Testis (tissue), 3 donors: ENCODE data around the gene SWSAP1. TPM values are rescaled to one million over a fixed set of nuclear protein-coding genes. Genes with fewer than 3 reads are reported as not detected.
"Not testable (repeated sequence)": the region's sequence is repeated elsewhere in the genome, so short reads cannot be mapped to it uniquely, and the experiment has no call there.

Source experiments
- DNase-seq: peaks from one replicate; pipeline ENCODE4 v3.0.0-alpha.2; 2019
- H3K27ac ChIP-seq, 2 donors: fragments of 200-600 bp; sonication (generic); one replicate each; pipeline ENCODE4 v1.5.1; 2019
- H3K27me3 ChIP-seq: fragments of 200-600 bp; sonication (generic); one replicate; pipeline ENCODE4 v1.5.1; 2019
- H3K36me3 ChIP-seq: fragments of 200-600 bp; sonication (generic); one replicate; pipeline ENCODE4 v1.5.1; 2017; ENCODE audit warnings: low read depth; ENCODE audit errors: missing control alignments
- H3K4me1 ChIP-seq: fragments of 200-600 bp; sonication (generic); one replicate; pipeline ENCODE4 v1.5.1; 2019
- H3K4me3 ChIP-seq, 2 donors: fragments of 200-600 bp; sonication (generic); one replicate each; pipeline ENCODE4 v1.5.1; 2017 to 2019
- H3K9me3 ChIP-seq: fragments of 200-600 bp; sonication (generic); one replicate; pipeline ENCODE4 v1.5.1; 2017
- POLR2A ChIP-seq: fragments of 450-650 bp; IDR thresholded peaks from one replicate; pipeline ENCODE4 v1.6.1; 2017; ENCODE audit warnings: antibody characterized with exemption, mild to moderate bottlenecking, moderate library complexity
- WGBS, 2 donors: methylation state at CpG; one replicate each; pipeline ENCODE4 v1.1.5; 2018; 5-methylcytosine and 5-hydroxymethylcytosine counted together
- intact Hi-C: fragments of 100-400 bp; cut with DNase I; formaldehyde crosslinking; loops from one replicate; pipeline ENCODE4 v1.15.1; 2023; ENCODE audit warnings: low total_unique reads
- polyA plus RNA-seq: library from polyadenylated mRNA; stranded (reverse); fragments of 350-450 nt; fragmentation: Illumina TruSeq; extraction: RNeasy Lipid Tissue Mini Kit (QIAGEN cat#74804); gene quantifications from one replicate; pipeline ENCODE4 v1.2.3, GENCODE V29; 2014; ENCODE audit warnings: low read depth, low replicate concordance; ENCODE audit not compliant: insufficient read depth
- total RNA-seq, 2 donors: library from RNA; depleted of rRNA; stranded (reverse); fragments of >200 nt; gene quantifications; one replicate each; pipeline ENCODE4 v1.2.3, GENCODE V29; 2016
- TF ChIP-seq, protein P1 (sequence below), 3 experiments: fragments of 450-650 bp in 2 of 3; fragments of 200-600 bp in 1 of 3; sonication (generic) in 1 of 3; IDR thresholded peaks; one replicate each; pipeline ENCODE4 v1.5.1; 2016 to 2019; ENCODE audit warnings: antibody characterized with exemption in 3 of 3, mild to moderate bottlenecking in 2 of 3, moderate library complexity in 1 of 3

SWSAP1 gene
- total and polyA plus RNA-seq, 3 donors from 2014 or later: 4.9 to 7.0 (median 6.5) TPM

DNA sequence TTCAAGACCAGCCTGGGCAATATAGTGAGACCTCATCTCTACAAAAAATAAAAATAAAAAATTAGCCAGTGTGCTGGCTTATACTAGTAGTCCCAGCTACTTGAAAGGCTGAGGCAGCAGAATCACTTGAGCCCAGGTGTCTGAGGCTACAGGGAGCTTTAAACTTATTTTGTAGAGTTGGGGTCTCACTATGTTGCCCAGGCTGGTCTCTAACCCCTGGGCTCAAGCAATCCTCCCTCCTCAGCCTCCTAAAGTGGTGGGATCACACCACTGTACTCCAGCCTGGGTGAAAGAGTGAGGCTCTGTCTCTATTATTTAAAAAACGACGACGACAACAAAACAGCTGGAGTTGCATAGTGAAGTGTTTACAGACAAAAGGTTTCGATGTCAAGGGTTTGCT lies 43.0 kb upstream of the SWSAP1 start:
- H3K27ac ChIP-seq: no peak overlapping the region
- TF ChIP-seq, protein P1, sequence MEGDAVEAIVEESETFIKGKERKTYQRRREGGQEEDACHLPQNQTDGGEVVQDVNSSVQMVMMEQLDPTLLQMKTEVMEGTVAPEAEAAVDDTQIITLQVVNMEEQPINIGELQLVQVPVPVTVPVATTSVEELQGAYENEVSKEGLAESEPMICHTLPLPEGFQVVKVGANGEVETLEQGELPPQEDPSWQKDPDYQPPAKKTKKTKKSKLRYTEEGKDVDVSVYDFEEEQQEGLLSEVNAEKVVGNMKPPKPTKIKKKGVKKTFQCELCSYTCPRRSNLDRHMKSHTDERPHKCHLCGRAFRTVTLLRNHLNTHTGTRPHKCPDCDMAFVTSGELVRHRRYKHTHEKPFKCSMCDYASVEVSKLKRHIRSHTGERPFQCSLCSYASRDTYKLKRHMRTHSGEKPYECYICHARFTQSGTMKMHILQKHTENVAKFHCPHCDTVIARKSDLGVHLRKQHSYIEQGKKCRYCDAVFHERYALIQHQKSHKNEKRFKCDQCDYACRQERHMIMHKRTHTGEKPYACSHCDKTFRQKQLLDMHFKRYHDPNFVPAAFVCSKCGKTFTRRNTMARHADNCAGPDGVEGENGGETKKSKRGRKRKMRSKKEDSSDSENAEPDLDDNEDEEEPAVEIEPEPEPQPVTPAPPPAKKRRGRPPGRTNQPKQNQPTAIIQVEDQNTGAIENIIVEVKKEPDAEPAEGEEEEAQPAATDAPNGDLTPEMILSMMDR (IDR thresholded peaks at IDR 0.05): no peak
- no peak for TF ChIP-seq POLR2A
- 68 to 81% methylated on average over 4 of the region's 4 CpGs for WGBS, 2 donors
- no peaks in the 10 kb centered on the region for H3K9me3 ChIP-seq
- no peak overlapping the region for H3K4me3 ChIP-seq
- H3K36me3 ChIP-seq: no peaks in the 10 kb centered on the region
- intact Hi-C loops: no loop called here
- no peaks in the 10 kb centered on the region for H3K4me1 ChIP-seq
- no peaks in the 10 kb centered on the region for H3K27me3 ChIP-seq
- DNase-seq: no peak

DNA sequence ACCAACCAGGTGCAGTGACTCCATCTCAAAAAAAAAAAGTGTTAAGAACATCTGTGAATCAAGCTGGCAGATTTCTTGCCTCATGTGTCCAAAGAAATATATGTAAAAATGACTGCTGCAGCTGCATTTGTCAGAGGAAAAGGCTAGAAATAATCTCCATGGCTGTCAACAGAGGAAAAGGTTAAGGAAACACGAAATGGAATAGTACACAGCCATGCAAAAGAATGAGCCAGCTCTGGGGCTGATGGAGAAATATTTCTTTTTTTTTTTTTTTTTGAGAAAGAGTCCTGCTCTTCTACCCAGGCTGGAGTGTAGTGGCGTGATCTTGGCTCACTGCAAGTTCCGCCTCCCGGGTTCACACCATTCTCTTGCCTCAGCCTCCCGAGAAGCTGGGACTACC lies 41.6 kb upstream of the SWSAP1 start:
- TF ChIP-seq, protein P1 (IDR thresholded peaks at IDR 0.05): no peak
- TF ChIP-seq POLR2A: no peak
- Histone ChIP-seq H3K9me3 (no peaks in the 10 kb centered on the region), H3K4me3 (no peak overlapping the region), H3K4me1 (no peaks in the 10 kb centered on the region), H3K27ac (no peak overlapping the region), H3K27me3 (no peaks in the 10 kb centered on the region), H3K36me3 (no peaks in the 10 kb centered on the region)
- intact Hi-C loops: no loop called here
- 88 to 94% methylated on average over 5 of the region's 5 CpGs for WGBS, 2 donors
- DNase-seq: no peak

DNA sequence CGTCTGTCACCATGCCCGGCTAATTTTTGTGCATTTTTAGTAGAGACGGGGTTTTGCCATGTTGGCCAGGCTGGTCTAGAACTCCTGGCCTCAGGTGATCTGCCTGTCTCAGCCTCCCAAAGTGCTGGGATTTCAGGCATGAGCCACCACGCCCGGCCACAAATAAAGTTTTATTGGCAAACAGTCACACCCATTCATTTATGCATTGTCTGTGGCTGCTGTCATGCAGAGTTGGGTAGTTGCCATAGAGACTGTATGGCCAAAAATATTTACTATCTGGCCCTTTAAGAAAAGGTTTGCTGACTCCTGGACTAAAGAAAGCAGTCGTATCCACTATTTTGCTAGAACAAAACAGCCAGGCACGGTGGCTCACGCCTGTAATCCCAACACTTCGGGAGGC lies 40.6 kb upstream of the SWSAP1 start:
- H3K4me3 ChIP-seq, H3K9me3 ChIP-seq, H3K4me1 ChIP-seq, H3K36me3 ChIP-seq, H3K27ac ChIP-seq, DNase-seq, intact Hi-C loops, H3K27me3 ChIP-seq: not testable (repeated sequence)
- WGBS, 2 donors: 88 to 92% methylated on average over 9 of the region's 9 CpGs

DNA sequence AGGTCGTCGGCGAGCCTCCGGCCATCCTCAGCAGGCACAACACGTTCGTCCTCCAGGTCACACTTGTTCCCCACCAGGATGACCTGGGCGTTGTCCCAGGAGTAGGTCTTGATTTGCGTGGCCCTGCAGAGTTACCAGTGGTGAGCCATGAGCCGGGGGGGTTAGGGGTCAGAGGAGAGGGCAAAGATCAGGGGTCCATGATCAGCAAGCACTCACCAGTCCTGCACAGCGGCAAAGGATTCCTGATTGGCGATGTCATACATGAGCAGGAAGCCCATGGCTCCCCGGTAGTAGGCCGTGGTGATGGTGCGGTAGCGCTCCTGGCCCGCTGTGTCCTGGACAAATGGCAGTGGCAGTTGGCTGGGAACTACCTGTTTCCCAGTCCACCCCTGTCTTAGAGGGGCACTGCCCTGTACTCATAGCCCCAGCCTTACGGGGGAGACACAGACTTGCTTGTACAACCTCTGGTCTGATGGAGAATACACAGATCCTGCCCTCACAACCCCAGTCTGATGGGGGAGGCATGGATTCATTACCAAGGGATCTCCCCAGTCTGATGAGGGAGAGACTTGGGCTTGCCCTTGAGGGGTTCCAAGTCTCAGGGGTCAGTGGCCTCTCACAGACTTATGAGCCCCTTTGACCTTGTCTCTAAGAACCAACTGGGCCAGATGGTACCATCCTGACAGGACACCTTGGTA lies 38.9 kb upstream of the SWSAP1 start:
- WGBS, 2 donors: 91 to 96% methylated on average over 8 to 17 of the region's 17 CpGs
- Histone ChIP-seq H3K36me3 (no peaks in the 10 kb centered on the region), H3K4me3 (no peak overlapping the region), H3K27me3 (no peaks in the 10 kb centered on the region), H3K9me3 (no peaks in the 10 kb centered on the region), H3K27ac (no peak overlapping the region), H3K4me1 (peaks cover 13% of the 10 kb centered on the region)
- intact Hi-C loops: no loop called here
- no peak for TF ChIP-seq POLR2A
- TF ChIP-seq, protein P1 (IDR thresholded peaks at IDR 0.05): no peak
- DNase-seq: no peak

DNA sequence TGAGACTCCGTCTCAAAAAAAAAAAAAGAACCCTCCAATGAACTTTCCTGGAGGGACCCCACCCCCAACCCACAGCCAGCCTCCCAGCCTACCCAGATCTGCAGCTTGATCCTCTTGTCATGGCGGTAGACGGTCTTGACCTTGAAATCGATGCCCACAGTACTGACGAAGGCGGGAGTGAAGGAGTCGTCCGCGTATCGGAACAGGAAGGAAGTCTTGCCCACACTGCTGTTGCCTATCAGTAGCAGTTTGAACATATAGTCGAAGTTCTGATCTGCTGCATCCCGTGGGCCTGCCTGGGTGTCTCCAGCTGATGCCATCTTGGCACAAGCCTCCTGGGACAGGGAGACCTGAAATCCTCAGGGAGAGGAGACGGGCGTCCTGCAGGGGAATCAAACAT lies 37.4 kb upstream of the SWSAP1 start:
- no peaks in the 10 kb centered on the region for H3K36me3 ChIP-seq

More for the DNA sequence above, 37.4 kb upstream of the SWSAP1 start:
- Histone ChIP-seq H3K27me3 (no peaks in the 10 kb centered on the region), H3K9me3 (no peaks in the 10 kb centered on the region), H3K4me1 (peaks cover 13% of the 10 kb centered on the region), H3K27ac (no peak overlapping the region), H3K4me3 (no peak overlapping the region)
- no peak for DNase-seq
- 72 to 79% methylated on average over 7 to 14 of the region's 14 CpGs for WGBS, 2 donors
- intact Hi-C loops: no loop called here
- TF ChIP-seq, protein P1 (IDR thresholded peaks at IDR 0.05): no peak
- TF ChIP-seq POLR2A: no peak
